T-helper 2 cell treated with Interferon-gamma antibody and Interleukin-4, amounts not matched to agents 100 ng/mL and 5 ng/mL, for 36 hours (primary cell): ENCODE results near the gene KY. TPM values are rescaled to one million over a fixed set of nuclear protein-coding genes. Genes with fewer than 3 reads are reported as not detected.

Experiments
- intact Hi-C: fragments of 100-400 bp; cut with micrococcal nuclease; formaldehyde crosslinking; loops from one replicate; pipeline ENCODE4 v1.15.1; 2023
- total RNA-seq: library from RNA; stranded (reverse); gene quantifications from 2 replicates; pipeline ENCODE4 v1.2.3, GENCODE V29; 2022

Gene KY, protein sequence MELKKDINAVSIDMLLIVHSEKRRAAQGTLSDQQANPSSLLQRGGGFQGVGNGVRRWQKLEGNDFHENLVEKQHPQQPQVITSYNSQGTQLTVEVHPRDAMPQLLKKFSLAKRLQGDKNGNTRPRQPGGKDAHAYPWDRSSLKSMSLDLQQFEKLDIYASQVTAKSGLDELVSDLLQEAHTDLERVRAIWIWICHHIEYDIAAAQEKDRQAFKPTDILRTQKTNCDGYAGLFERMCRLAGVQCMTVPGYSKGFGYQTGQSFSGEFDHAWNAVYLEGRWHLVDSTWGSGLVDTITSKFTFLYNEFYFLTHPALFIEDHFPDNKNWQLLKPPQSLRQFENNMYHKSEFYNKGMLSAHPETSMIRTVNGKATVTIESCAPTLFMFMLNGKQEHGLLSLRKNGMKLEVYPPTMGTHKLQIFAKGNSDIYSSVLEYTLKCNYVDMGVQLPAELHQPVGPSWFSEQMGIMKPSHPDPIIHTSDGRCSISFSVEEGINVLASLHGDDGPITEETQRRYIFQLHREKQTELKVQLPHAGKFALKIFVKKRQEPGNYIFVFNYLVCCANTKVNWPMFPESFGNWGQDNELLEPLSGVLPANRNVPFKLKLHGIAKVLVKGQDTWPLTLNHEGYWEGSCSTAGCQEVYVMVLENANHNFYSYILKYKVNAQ
- not detected in 2 replicates for total RNA-seq

DNA sequence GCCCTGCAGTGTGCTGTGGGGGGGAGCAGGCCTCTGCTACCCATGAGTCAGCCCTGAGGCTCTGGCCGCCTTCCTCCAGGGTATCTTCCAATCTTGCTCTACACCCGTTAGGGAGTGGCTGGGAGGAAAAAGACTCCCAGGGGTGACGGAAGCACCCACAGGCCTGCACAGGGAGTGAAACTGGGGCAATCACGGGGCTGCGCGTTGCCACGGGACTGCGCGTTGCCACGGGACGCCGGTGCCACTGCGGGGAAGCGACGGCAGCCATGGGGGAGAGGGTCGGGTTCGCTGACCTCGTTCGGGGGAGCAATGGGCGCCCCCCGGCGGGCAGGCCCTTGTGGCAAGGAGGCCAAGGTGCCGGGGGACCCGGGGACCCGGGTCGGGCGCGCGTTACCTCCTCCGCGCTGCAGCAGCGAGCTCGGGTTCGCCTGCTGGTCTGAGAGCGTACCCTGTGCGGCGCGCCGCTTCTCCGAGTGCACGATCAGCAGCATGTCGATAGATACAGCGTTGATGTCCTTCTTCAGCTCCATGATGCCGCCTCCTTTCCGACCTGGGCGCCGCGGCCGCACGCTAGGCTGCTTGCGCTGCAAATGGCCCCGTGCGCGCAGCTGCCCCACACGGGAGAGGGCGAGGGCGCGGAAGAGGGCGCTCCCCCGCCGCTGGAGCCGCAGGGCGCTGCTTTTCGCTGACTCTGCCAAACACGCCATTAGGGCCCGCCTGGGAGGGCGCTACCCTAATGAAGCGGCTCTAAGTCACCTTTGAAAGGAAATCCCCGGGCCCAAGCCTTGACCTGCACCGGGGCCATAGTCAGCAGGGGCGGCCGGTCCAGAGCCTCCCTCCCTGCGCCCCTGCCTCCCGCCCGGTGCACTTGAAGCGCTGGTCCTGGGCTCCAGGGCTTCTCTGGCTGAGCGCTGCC is at the start of gene KY:
Gene KY, minus strand, starts transcription at position 592 of the 916 bp plus-strand sequence. Its CDS starts 62 bp downstream, at position 530.
- intact Hi-C loops, result no loop called here

DNA sequence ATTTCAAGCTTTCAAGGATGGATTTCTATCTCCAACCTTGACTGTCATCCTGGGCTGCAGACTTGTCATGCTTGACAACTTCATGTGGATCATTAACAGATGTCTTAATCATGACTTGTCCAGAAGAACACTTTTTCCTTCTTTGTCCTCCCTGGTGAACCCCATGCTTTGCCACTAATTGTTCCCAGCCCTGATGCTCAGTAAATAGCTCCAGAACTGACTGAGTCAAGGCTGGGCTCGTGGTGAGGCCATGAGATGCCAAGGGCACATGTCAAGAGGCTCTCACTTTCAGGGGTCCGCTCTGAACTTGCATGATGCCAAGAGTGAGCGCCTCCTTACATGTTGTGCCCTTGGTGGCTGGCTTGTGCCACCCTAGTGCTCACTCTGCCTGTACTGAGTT is 48.9 kb upstream of the KY start:
- intact Hi-C loops, result no loop called here

DNA sequence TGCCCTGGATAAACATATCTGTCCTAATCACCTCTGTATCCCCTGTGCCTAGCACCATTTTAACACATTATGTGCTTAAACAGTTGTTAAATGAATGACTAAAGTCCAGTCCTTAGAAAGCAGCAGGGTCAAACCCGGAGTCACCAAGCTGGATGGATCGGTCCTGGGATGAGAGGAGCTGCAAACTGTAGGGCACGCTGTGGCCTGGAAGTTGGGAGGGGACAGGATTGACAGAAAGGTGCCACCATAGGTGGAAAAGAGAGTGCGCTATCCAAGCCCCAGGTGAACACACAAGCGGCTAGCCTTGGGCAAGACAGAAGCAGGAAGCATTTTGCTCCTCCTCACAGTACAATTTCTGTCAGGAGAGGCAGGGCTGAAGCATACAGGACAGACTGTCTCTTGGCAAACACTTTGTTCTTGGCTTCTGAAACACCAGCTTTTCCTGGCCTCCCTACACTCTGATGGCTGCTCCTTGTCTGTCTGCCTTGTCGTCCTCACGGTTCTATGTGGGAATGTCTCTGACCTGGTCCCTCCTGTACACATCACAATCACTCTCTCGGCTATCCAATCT is 48.4 kb upstream of the KY start:
- intact Hi-C loops, result no loop called here

DNA sequence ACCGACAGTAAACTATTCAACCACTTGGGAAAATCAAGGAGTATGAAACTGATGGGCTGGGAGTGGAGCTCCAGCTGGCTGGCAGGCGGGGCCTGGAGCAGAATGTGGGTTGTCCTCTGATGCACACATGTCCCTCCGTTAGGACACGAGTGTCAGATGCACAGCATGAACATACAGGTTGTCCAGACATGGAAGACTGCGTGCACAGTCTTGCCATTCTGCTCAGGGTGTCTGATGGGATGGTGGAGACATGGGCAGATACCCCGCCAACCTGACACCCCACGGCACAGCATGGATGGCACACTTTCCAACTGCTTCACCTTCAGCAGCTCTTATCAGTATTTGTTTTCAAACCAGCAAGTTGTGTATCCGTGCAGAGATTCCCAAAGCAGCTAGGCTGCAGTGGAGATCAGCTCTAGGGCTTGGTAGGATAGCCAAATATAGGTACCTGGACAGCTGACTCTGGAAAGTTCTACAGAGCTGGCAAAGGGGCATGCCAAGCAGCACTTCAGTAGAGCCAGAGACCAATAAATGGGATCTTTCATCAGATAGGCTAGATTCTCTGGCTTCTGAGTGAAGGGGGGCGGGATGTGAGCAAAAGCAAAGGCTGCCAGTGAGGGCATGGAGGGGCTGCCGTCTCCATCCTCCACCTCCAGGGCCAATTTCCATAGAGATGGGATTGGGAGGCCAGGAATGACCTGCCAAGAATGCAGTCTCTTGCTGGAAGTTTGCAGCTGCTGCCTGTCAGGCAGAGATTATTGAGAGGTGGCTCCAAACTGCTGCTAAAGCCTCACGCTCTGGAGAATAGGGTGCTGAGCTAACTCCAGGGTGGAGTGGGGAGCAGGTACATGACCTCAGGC is 47.2 kb upstream of the KY start:
- intact Hi-C loops, result no loop called here

DNA sequence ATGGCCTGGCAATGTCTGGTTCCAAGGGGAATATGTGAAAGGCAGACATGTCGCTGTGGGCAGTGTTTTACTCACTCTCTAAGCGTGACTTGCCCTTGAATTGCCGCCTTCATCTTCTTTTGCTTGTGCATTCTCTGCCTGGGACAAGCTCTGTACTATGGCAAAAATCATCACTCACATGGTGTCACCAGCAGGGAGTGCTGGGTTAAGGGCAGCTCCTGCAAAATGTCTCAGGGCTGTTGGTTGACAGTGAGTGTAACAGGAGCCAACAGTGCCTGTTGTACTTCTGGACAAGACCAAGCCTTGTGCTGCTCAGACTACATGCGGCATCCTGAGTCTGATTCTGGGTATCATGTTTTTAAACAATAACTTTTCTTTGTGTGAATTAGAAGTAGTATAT is 45.3 kb upstream of the KY start:
- intact Hi-C loops, result no loop called here

DNA sequence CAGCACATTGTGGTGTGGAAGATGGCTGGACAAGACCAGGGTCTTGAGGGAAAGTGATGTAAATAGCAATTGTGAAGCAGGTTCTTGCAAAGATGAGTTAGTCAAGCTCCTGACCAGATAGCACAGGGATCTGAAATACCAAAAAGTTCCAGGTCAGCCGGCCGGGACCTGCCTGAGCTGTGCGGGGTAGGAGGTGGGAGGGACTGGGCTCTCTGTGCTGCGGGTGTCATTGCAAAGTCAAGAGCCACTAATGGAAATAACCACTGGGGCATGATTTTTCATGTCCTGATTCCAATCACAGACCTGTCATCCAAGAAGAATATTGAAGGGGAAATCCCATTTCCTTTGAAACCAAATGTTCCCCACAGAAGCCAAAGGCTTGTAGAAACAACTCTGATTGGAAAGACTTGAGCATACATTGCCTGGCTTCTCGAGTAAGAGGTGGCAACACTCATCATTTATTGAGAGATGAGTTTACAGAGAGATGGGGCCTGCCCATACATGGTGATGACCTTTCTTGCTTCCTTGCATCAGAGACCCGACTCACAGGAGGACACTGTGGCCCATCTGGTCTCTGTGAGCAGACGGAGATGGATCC is 44.2 kb upstream of the KY start:
- intact Hi-C loops, result no loop called here

DNA sequence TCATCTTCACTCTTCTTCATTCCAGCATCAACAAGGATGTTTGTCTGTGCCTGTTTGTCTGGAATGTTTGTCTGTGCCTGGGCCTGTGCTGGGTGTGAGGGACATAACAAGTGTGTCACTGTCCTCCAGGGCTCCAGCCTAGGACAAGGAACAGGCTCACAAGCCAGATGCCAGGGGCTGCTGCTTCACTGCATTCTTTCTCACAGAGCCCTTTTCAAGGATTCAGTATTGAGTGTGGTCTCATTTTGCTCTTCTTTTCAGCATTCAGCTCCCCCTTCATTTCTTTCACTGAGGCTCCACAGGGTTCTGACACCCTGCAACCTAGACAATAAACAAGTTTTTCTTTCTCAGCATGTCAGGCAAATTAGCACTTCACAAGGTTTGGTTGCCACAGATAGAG is 43.6 kb upstream of the KY start:
- intact Hi-C loops, result no loop called here

DNA sequence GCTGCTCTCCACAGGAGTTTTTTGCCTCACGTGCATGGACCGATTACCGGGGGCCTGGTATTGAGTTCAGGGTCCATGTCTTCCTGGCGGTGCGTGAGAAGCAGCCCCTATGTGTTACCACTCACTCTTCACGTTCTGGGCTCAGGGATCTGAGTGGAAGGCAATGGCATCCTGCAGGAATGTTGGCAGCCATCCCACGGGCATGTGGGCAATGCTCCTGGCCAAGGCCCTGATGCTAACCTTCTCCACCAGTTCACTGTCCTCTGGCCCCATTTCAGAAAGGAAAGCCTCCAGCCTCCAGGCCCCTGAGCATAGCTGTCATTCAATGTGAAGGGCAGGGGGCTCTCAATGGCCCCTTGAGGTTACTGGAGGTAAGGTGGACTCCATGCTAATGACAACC is 43.0 kb upstream of the KY start:
- intact Hi-C loops, result no loop called here

DNA sequence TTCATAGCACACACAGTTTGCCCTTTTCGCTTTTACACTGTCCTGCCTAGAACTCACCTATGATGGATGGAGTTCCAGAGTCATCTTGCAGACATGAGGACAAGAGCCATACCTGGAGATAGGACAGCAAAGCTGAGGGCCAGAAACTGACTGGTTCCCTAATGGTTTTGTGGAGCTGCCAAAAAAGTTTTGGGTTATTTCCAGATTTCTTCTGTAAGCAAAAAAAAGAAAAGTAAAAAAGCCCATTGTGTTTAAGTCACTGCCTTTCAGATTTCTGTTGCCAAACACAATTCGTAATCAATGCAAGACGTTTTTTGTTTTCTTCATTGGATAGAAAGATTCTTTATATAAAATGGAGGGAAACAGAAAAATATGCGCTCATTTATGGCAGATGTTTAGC is 42.4 kb upstream of the KY start:
- intact Hi-C loops, result no loop called here

DNA sequence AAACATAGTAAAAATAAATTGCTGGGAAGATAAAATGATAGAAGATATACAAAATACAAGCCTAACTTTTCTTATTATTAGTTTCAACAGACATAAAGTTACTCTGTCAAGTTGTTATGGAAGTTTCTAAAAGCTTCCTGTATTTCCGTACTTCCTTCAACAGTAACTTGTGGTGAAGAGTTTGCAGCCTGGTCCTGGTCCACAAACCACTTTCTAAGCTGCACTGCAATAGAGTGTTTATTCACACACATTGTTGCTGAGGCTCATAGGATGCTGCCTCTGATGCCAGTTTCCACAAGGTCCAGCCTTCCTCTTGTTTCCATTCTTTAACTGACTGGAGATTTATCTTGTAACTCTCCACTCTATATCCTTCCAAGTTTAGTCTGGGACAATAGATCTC is 39.4 kb upstream of the KY start:
- intact Hi-C loops, result no loop called here

DNA sequence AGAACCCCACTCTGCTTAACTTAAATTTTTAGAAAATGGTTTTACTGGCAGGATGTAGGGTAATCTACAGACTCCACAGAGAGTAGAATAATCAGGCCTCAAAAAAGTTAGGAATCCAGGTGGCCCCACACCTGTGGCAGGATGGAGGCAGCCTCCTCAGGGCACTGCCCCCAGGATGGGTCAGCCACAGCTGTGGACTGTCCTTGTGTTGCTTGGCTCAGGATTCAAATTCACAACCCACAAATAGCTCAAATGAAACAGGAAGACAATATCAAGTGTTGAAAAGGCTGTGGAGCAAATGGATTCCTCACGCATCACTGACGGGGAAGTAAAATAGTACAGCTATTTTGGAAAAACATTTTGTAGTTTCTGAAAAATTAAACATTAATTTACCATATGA is 36.8 kb upstream of the KY start:
- intact Hi-C loops, result no loop called here

DNA sequence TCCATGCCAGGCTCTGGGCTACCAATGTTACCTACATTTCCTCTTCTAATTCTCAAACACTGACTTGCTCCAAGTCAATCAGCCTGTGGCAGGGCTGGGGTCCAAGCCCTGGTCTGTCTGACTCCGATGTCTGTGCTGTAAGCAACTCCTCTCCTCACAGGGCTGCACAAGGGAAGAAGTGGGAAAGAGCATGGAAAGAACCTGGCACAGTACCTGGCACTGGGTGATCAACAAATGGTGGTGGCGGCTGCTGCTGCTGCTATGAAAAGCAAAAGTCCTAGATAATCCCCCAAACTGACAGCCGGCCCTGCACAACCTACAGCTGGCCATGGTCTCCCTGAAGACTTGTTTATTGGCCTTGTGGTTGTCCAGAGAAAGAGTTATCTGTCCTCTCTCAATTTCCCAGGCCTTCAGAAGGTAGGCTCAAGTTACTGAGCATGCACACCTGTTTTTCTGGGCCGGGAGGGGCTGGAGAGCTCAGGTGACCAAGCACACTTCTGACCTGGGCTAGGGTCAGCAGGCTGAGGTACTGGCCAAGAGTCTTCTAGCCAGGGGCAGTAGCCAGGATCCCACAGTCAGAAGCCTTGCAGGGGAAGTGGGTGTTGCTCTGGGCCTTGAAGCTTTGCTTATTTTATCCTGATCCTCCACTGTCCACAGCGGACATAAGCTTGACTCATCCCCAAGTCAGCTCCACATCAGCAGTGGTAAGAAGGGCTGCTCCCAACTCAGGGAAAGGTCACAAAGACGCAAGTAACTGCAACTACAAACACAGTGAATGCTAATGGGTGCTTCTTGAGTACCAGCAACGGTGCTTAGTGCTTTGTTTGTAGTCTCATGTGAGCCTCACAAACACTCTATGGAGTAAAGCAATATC is 35.3 kb upstream of the KY start:
- intact Hi-C loops, result no loop called here

DNA sequence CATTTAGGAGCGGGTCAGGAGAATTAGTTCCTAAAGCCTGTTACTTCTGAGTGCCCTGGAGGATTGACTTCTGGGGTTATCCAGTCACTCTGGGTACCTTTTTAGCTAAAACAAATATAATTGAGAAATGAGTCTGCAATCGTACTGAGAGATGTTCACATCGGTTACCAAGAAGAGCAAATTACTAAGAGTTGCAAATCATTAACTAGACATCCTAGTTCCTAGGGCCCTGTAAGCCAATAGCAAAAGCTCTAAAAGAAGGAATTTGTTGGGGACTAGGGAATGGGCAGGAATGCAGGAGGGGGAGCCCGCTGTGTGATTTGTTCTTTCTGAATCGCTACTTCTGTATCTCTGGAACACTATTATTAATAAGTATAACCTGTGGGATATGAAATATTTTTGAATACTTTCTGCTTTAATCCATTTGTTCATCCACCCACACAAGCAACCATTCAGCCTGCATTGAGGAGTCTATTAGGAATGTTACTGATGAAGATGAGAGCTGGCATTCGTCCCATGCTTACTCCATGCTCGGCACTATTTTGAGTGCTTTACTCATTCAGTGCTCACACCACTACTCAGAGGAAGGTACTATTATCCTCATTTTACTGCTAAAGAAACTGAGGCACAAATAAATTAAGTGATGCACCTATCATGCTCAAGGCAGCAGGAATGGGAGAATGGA is 31.5 kb upstream of the KY start:
- intact Hi-C loops, result no loop called here

DNA sequence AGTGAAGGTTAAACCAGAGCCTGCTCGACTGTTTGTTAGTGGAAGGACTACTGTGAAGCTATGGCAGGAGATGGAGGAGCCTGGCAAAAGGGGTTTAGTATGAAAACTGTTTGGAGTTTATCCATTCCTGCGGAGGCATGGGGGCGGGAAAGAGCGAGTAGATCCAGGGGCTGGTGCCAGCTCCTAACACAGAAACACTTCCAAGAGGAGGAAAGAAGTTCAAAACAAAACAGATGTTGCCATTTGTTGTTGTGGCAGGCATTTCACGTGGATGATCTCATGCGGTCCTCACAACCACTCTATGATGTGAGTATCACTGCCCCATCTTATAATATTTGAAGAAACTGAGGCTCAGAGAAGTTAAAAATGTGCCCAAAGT is 30.7 kb upstream of the KY start:
- intact Hi-C loops, result no loop called here

DNA sequence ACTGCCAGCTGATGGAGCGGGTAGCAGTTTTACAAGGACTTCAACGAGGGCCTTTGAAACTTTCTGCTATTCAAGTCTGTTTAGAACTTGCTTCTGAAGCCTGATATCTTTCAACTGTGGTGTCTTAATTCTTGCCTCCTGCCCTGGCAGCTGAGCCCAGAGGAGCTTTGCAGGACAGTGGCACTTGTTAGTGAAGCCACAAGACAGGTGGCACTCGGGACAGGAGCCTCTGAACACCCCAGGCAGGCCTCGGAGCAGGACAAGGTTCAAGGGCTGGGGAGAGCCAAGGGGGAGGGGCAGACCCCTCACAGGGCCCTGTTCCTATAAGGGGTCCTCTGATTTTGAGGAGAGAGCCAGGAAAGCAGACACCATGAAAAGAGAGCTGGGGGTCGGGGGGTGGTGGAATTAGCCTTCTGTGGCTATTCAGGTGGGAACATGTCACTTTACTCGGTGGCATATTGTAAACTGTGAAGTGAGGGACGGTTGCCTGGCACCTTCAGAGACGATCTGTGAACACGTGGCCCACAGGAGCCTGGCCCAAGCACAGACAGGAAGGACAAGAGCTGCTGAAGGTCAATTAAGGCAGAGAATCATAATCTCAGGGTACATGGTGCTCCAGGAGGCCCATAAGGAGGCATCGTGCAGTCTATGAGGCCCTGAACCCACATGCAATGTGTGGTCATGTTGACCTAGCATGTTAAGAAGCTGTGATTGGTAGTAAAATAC is 30.1 kb upstream of the KY start:
- intact Hi-C loops, result no loop called here

DNA sequence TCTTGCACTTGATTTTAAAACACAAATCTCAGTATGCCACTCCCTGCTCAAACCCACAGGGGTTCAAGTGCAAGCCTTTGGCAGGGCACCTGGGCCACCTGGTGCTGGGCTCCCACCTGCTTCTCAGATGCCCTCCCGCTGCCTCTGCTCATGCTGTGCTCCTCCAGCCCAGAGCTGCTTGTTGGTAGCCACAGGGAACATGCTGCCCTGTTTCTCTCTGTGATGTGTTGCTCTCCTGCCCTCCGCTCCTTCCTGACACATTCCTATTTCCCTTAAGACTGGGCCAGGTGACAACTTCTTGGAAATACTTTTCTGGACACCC is 27.1 kb upstream of the KY start:
- intact Hi-C loops, result no loop called here

DNA sequence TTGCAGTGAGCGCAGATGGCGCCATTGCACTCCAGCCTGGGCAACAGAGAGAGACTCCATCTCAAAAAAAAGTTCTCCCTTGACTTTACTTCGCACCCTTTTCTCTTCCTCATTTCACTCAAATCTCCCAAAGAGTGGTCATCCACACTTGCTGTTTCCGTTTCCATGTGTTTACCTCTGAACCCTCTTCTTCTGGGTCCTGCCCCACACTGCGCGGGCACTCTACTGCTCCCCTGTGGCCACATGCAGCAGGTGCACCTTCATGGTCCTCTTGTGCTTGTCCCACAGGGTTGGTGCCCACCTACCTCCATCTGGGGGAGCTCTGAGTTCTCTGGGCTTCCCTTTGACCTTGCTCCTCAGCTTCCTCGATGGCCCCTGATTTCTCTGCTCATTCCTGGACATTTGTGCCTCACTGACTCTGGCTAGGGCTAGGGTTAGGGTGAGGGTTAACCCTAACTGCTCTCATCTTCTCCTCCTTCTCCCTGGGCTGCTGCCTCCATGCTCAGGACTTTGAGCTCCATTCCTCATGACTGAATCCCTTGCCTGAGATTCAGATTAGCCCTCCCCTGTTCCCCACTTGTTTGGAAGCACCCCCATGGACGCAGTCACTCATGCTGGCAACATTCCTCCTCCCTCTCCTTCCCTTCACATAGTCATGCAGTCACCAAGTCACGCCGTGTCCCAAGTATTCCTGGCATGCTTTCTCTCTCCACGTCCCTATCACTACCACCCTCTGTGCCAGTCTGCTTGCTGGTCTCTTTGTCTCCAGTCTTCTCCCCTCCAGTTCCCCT is 26.6 kb upstream of the KY start:
- intact Hi-C loops, result no loop called here
